ENCODE measurements around the gene SERINC5. TPM values are rescaled to one million over a fixed set of nuclear protein-coding genes. Genes with fewer than 3 reads are reported as not detected.

Gene SERINC5
- total RNA-seq, 1 experiment from 2014 or later, result 52.3 TPM

DNA sequence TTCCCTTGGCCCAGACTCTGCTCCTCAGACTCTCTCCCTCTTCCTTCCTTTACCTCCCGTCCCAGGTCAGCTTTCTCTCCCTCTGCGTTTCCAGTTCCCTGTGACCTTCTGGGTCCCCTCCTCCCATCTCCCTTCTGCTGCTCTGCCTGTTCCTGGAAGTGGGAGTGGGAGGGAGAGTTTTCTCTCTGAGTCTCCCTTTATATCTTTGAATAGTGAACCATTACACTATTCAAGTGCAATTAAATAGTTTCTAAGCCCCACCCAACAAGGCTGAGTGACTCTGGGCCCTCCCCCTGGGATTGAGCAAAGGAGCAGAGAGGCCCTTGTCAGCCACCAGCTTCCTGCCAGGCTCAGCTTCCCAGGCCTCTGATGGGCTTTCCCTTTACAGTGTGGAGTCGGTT is 185.9 kb downstream of the SERINC5 start:
- H3K79me2 ChIP-seq (ENCODE audit: insufficient read depth, low read length), result no peaks in the 10 kb centered on the region
- Mint-ChIP-seq H3K36me3 (ENCODE audit: insufficient read depth in 1 of 3, low read depth in 3 of 3) (peaks cover 0 to 4% (median 2%) of the 10 kb centered on the region in 3 experiments; a peak in 1 of 7 replicates), H3K27ac (peak overlapping the region in 2 of 3 experiments; percentile 74 to 90; a peak in 3 of 7 replicates), H3K9me3 (no peaks in the 10 kb centered on the region), H3K4me1 (peaks cover 12% of the 10 kb centered on the region in 2 experiments), H3K27me3 (ENCODE audit: low read depth) (no peaks in the 10 kb centered on the region; the same call in 1 of the 2 replicates), H3K4me3 (no peak overlapping the region)
- H3K14ac ChIP-seq (ENCODE audit: insufficient read depth, low read length), result no peak overlapping the region
- H3K9me3 ChIP-seq (ENCODE audit: control insufficient read depth, low read depth, low read length), result no peaks in the 10 kb centered on the region
- no peaks in the 10 kb centered on the region for H4K20me1 ChIP-seq (ENCODE audit: control insufficient read depth, insufficient read depth, insufficient read length)
- H3K23me2 ChIP-seq (ENCODE audit: insufficient read length, low read depth, low read length, poor library complexity, severe bottlenecking), result no peaks in the 10 kb centered on the region
- no peak overlapping the region for H4K8ac ChIP-seq (replicated peaks; ENCODE audit: insufficient read length, low read depth, low read length)
- H3K56ac ChIP-seq (ENCODE audit: insufficient read length, low read depth, low read length), result no peak overlapping the region
- no peak overlapping the region for H2AK5ac ChIP-seq (ENCODE audit: insufficient read length, low read length)
- WGBS (ENCODE audit: extremely low coverage, insufficient read length, low lambda C conversion rate), result no CpG with 5 or more reads among the region's 3 CpGs
- H2BK20ac ChIP-seq (ENCODE audit: low read depth, low read length, poor library complexity, severe bottlenecking), result no peak overlapping the region
- no peak overlapping the region for H3K9ac ChIP-seq (ENCODE audit: extremely low read depth, insufficient read length, low read length)
- no peak overlapping the region for H2BK15ac ChIP-seq (ENCODE audit: low read depth, low read length)
- no peak overlapping the region for H3K23ac ChIP-seq (ENCODE audit: insufficient read length, low read depth, low read length)
- no peak overlapping the region for H2BK12ac ChIP-seq (ENCODE audit: insufficient read length, low read depth, low read length)
- no peaks in the 10 kb centered on the region for H3K4me1 ChIP-seq (ENCODE audit: insufficient read depth, low read length)
- H4K5ac ChIP-seq (ENCODE audit: insufficient read length, low read depth, low read length), result no peak overlapping the region
- H2AFZ ChIP-seq (ENCODE audit: low read length), result no peak overlapping the region
- no peak overlapping the region for H3K4ac ChIP-seq (ENCODE audit: low read depth, low read length)
- H3T11ph ChIP-seq (ENCODE audit: low read length), result no peak overlapping the region
- no peak for DNase-seq
- no peaks in the 10 kb centered on the region for H3K27me3 ChIP-seq (ENCODE audit: insufficient read depth, low read length)
- H3K4me2 ChIP-seq (ENCODE audit: insufficient read depth, insufficient read length, low read length), result no peak overlapping the region
- TF ChIP-seq, protein P1, sequence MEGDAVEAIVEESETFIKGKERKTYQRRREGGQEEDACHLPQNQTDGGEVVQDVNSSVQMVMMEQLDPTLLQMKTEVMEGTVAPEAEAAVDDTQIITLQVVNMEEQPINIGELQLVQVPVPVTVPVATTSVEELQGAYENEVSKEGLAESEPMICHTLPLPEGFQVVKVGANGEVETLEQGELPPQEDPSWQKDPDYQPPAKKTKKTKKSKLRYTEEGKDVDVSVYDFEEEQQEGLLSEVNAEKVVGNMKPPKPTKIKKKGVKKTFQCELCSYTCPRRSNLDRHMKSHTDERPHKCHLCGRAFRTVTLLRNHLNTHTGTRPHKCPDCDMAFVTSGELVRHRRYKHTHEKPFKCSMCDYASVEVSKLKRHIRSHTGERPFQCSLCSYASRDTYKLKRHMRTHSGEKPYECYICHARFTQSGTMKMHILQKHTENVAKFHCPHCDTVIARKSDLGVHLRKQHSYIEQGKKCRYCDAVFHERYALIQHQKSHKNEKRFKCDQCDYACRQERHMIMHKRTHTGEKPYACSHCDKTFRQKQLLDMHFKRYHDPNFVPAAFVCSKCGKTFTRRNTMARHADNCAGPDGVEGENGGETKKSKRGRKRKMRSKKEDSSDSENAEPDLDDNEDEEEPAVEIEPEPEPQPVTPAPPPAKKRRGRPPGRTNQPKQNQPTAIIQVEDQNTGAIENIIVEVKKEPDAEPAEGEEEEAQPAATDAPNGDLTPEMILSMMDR (conservative IDR thresholded peaks at IDR 0.05), result no peak
- H3K79me1 ChIP-seq (ENCODE audit: insufficient read depth, low read depth, low read length, poor library complexity, severe bottlenecking), result no peaks in the 10 kb centered on the region
- H2BK5ac ChIP-seq (ENCODE audit: insufficient read length, low read length), result no peak overlapping the region
- no peak overlapping the region for H2BK120ac ChIP-seq (ENCODE audit: low read depth, low read length, poor library complexity, severe bottlenecking)
- no peak overlapping the region for H4K91ac ChIP-seq (ENCODE audit: insufficient read length, low read depth, low read length)
- H3K18ac ChIP-seq (ENCODE audit: insufficient read length, low read depth, low read length), result no peak overlapping the region
- no peak overlapping the region for H3K27ac ChIP-seq (ENCODE audit: insufficient read length, low read depth, low read length)

All from H9 (cell line).